K562 (cell line): ENCODE data around the gene RIPK3. TPM values are rescaled to one million over a fixed set of nuclear protein-coding genes. Genes with fewer than 3 reads are reported as not detected.

Experiments used
- DACH1 ChIP-seq: fragments of 450-650 bp; IDR thresholded peaks from 2 replicates; pipeline ENCODE4 v1.6.1; 2018; ENCODE audit not compliant: partially characterized antibody
- DPF2 ChIP-seq: fragments of 450-650 bp; IDR thresholded peaks from 2 replicates; pipeline ENCODE4 v1.6.1; 2016
- HNRNPH1 ChIP-seq: fragments of 200-400 bp; formaldehyde crosslinking; optimal IDR thresholded peaks from 2 replicates; pipeline ENCODE3; 2017; ENCODE audit warnings: low read depth, mild to moderate bottlenecking, low read length, moderate library complexity
- KLF1 ChIP-seq: fragments of 450-650 bp; IDR thresholded peaks from 2 replicates; pipeline ENCODE4 v1.6.1; 2016; ENCODE audit warnings: missing genetic modification characterization, missing compliant biosample characterization
- MCM2 ChIP-seq: fragments of 450-650 bp; IDR thresholded peaks from 2 replicates; pipeline ENCODE4 v1.6.1; 2017; ENCODE audit warnings: low read depth, mild to moderate bottlenecking
- MYC ChIP-seq, 2 experiments: fragments of 250-450 bp in 1 of 2; sonication (Bioruptor Pico) in 1 of 2; IDR thresholded peaks; 2 replicates each; pipeline versions ENCODE4 v1.5.1 to v1.6.1; 2012 to 2021; ENCODE audit warnings: low read depth in 2 of 2, borderline replicate concordance in 1 of 2, improper control_type of control experiment in 1 of 2, low read length in 1 of 2, mild to moderate bottlenecking in 1 of 2, moderate library complexity in 1 of 2
- RBM22 ChIP-seq: fragments of 200-400 bp; formaldehyde crosslinking; IDR thresholded peaks from 2 replicates; pipeline ENCODE4 v1.6.1; 2018; ENCODE audit warnings: low read length, low read depth; ENCODE audit not compliant: poor library complexity, severe bottlenecking
- TEAD1 ChIP-seq, 2 experiments: fragments of 450-650 bp in 1 of 2; sonication (generic) in 1 of 2; formaldehyde crosslinking; IDR thresholded peaks; 2 replicates each; pipeline versions ENCODE4 v1.4.0 to v1.8.0; 2020 to 2022; ENCODE audit warnings: mild to moderate bottlenecking in 2 of 2, missing genetic modification reagents in 1 of 2
- ZNF175 ChIP-seq: fragments of 200-800 bp; sonication (Bioruptor generic); IDR thresholded peaks from 2 replicates; pipeline ENCODE4 v1.6.1; 2016; ENCODE audit warnings: low read depth, mild to moderate bottlenecking, missing genetic modification characterization, missing compliant biosample characterization
- ZNF311 ChIP-seq: fragments of 250-450 bp; sonication (Bioruptor Pico); IDR thresholded peaks from 2 replicates; pipeline ENCODE4 v1.4.0; 2020; ENCODE audit warnings: mild to moderate bottlenecking, moderate library complexity
- ZNF75A ChIP-seq: fragments of 450-650 bp; formaldehyde crosslinking; IDR thresholded peaks from 2 replicates; pipeline ENCODE4 v1.4.0; 2020; ENCODE audit warnings: mild to moderate bottlenecking
- ZNF785 ChIP-seq: fragments of 250-450 bp; sonication (Bioruptor Pico); IDR thresholded peaks from 2 replicates; pipeline ENCODE4 v1.4.0; 2020; ENCODE audit warnings: mild to moderate bottlenecking
- polyA plus RNA-seq, 8 experiments: library from polyadenylated mRNA; depleted of rRNA in 4 of 8; stranded (reverse) in 5 of 8; unstranded in 3 of 8; fragments of >200 nt; fragmentation: Nextera tagmentation in 2 of 8; fragmentation: Illumina TruSeq in 1 of 8; extraction: Ambion mirVana in 2 of 8; extraction: Trizol in 1 of 8; gene quantifications; 2 replicates each; pipeline versions ENCODE4 v1.2.1 to v1.2.3, GENCODE V29; 2011 to 2014; ENCODE audit warnings: inconsistent platforms in 1 of 8, missing spikeins in 1 of 8
- total RNA-seq, 7 experiments: library from RNA; depleted of rRNA in 6 of 7; stranded (reverse); fragments of >200 nt in 6 of 7; fragmentation: Illumina TruSeq in 2 of 7; extraction: Trizol in 2 of 7; gene quantifications; 2 replicates each; pipeline versions ENCODE4 v1.2.1 to v1.2.3, GENCODE V29; 2011 to 2021; ENCODE audit warnings: low replicate concordance in 1 of 7
- TF ChIP-seq, protein P1 (sequence below), 2 experiments: fragments of 450-650 bp; conservative IDR thresholded peaks; 2 replicates each; pipeline ENCODE4 v1.6.1; 2017; ENCODE audit warnings: mild to moderate bottlenecking in 2 of 2, moderate library complexity in 2 of 2
- TF ChIP-seq, protein P2 (sequence below): sonication (generic); formaldehyde crosslinking; IDR thresholded peaks from 2 replicates; pipeline ENCODE4 v1.8.1; 2023; ENCODE audit warnings: missing genetic modification reagents, mild to moderate bottlenecking, borderline replicate concordance
- TF ChIP-seq, protein P3 (sequence below): sonication (generic); formaldehyde crosslinking; IDR thresholded peaks from 2 replicates; pipeline ENCODE4 v1.8.1; 2023; ENCODE audit warnings: mild to moderate bottlenecking, missing genetic modification reagents
- TF ChIP-seq, protein P4 (sequence below): fragments of 450-650 bp; IDR thresholded peaks from 2 replicates; pipeline ENCODE4 v1.6.1; 2016

Gene RIPK3
- total and polyA plus RNA-seq, 9 of the 15 experiments (the other 6 are each of a cell fraction or from before 2014, with no cell fraction given), result 0.03 to 0.43 (median 0.28) TPM; not detected in 3

DNA sequence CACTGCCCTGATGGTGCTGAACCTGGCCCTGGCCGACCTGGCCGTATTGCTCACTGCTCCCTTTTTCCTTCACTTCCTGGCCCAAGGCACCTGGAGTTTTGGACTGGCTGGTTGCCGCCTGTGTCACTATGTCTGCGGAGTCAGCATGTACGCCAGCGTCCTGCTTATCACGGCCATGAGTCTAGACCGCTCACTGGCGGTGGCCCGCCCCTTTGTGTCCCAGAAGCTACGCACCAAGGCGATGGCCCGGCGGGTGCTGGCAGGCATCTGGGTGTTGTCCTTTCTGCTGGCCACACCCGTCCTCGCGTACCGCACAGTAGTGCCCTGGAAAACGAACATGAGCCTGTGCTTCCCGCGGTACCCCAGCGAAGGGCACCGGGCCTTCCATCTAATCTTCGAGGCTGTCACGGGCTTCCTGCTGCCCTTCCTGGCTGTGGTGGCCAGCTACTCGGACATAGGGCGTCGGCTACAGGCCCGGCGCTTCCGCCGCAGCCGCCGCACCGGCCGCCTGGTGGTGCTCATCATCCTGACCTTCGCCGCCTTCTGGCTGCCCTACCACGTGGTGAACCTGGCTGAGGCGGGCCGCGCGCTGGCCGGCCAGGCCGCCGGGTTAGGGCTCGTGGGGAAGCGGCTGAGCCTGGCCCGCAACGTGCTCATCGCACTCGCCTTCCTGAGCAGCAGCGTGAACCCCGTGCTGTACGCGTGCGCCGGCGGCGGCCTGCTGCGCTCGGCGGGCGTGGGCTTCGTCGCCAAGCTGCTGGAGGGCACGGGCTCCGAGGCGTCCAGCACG is 23.8 kb downstream of the RIPK3 start (continued):
- TF ChIP-seq, protein P1, sequence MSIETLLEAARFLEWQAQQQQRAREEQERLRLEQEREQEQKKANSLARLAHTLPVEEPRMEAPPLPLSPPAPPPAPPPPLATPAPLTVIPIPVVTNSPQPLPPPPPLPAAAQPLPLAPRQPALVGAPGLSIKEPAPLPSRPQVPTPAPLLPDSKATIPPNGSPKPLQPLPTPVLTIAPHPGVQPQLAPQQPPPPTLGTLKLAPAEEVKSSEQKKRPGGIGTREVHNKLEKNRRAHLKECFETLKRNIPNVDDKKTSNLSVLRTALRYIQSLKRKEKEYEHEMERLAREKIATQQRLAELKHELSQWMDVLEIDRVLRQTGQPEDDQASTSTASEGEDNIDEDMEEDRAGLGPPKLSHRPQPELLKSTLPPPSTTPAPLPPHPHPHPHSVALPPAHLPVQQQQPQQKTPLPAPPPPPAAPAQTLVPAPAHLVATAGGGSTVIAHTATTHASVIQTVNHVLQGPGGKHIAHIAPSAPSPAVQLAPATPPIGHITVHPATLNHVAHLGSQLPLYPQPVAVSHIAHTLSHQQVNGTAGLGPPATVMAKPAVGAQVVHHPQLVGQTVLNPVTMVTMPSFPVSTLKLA (conservative IDR thresholded peaks at IDR 0.05), result peak; percentile 48 to 76; a peak in 3 of 4 replicates
- TF ChIP-seq ZNF785 (CRISPR knock-in tag), result no peak
- TF ChIP-seq, protein P2, sequence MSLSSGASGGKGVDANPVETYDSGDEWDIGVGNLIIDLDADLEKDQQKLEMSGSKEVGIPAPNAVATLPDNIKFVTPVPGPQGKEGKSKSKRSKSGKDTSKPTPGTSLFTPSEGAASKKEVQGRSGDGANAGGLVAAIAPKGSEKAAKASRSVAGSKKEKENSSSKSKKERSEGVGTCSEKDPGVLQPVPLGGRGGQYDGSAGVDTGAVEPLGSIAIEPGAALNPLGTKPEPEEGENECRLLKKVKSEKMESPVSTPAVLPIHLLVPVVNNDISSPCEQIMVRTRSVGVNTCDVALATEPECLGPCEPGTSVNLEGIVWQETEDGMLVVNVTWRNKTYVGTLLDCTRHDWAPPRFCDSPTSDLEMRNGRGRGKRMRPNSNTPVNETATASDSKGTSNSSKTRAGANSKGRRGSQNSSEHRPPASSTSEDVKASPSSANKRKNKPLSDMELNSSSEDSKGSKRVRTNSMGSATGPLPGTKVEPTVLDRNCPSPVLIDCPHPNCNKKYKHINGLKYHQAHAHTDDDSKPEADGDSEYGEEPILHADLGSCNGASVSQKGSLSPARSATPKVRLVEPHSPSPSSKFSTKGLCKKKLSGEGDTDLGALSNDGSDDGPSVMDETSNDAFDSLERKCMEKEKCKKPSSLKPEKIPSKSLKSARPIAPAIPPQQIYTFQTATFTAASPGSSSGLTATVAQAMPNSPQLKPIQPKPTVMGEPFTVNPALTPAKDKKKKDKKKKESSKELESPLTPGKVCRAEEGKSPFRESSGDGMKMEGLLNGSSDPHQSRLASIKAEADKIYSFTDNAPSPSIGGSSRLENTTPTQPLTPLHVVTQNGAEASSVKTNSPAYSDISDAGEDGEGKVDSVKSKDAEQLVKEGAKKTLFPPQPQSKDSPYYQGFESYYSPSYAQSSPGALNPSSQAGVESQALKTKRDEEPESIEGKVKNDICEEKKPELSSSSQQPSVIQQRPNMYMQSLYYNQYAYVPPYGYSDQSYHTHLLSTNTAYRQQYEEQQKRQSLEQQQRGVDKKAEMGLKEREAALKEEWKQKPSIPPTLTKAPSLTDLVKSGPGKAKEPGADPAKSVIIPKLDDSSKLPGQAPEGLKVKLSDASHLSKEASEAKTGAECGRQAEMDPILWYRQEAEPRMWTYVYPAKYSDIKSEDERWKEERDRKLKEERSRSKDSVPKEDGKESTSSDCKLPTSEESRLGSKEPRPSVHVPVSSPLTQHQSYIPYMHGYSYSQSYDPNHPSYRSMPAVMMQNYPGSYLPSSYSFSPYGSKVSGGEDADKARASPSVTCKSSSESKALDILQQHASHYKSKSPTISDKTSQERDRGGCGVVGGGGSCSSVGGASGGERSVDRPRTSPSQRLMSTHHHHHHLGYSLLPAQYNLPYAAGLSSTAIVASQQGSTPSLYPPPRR (CRISPR knock-in tag), result no peak
- no peak for TF ChIP-seq HNRNPH1
- no peak for TF ChIP-seq ZNF75A (CRISPR knock-in tag)
- 0 out of 2 replicates have a peak, but pooled peaks have one; percentile 38 for TF ChIP-seq ZNF311 (CRISPR knock-in tag)
- TF ChIP-seq, protein P3, sequence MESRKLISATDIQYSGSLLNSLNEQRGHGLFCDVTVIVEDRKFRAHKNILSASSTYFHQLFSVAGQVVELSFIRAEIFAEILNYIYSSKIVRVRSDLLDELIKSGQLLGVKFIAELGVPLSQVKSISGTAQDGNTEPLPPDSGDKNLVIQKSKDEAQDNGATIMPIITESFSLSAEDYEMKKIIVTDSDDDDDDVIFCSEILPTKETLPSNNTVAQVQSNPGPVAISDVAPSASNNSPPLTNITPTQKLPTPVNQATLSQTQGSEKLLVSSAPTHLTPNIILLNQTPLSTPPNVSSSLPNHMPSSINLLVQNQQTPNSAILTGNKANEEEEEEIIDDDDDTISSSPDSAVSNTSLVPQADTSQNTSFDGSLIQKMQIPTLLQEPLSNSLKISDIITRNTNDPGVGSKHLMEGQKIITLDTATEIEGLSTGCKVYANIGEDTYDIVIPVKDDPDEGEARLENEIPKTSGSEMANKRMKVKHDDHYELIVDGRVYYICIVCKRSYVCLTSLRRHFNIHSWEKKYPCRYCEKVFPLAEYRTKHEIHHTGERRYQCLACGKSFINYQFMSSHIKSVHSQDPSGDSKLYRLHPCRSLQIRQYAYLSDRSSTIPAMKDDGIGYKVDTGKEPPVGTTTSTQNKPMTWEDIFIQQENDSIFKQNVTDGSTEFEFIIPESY (CRISPR knock-in tag), result peak; percentile 99
- no peak for TF ChIP-seq MCM2
- TF ChIP-seq KLF1 (tag), result peak; percentile 50; the same call in 1 of the 2 replicates
- TF ChIP-seq, protein P4, sequence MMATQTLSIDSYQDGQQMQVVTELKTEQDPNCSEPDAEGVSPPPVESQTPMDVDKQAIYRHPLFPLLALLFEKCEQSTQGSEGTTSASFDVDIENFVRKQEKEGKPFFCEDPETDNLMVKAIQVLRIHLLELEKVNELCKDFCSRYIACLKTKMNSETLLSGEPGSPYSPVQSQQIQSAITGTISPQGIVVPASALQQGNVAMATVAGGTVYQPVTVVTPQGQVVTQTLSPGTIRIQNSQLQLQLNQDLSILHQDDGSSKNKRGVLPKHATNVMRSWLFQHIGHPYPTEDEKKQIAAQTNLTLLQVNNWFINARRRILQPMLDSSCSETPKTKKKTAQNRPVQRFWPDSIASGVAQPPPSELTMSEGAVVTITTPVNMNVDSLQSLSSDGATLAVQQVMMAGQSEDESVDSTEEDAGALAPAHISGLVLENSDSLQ, result no peak
- TF ChIP-seq ZNF175 (CRISPR knock-in tag), result peak; percentile 65; the same call in 1 of the 2 replicates
- no peak for TF ChIP-seq RBM22
- TF ChIP-seq MYC (IDR thresholded peaks at IDR 0.05; ENCODE audit: low read depth, low read length), result peak; percentile 86
- TF ChIP-seq MYC (CRISPR knock-in tag; IDR thresholded peaks at IDR 0.05; ENCODE audit: borderline replicate concordance, low read depth), result peak; percentile 43; the same call in 1 of the 2 replicates
- 0 out of 4 replicates have a peak, but pooled peaks of 1 of the 2 experiments have one; percentile 45 for TF ChIP-seq TEAD1 (CRISPR knock-in tag; IDR thresholded peaks at IDR 0.05)
- no peak for TF ChIP-seq DPF2
- no peak for TF ChIP-seq DACH1
